HG03039 (cell line): ENCODE data around the gene USH2A.
"Not testable (repeated sequence)": the region's sequence is repeated elsewhere in the genome, so short reads cannot be mapped to it uniquely, and the experiment has no call there.

ENCODE experiments used
- ATAC-seq: cut with Tn5 transposase; IDR thresholded peaks from one replicate; pipeline ENCODE4 v1.9.1; 2021; ENCODE audit warnings: mild to moderate bottlenecking, moderate library complexity; ENCODE audit not compliant: unreplicated experiment

USH2A gene

GRCh38 chr1:216145451-216146018 is 277.7 kb downstream of the USH2A start:
- not testable (repeated sequence) for ATAC-seq

- no peak for ATAC-seq
Measured at GRCh38 chr1:216144661-216145450, 278.4 kb downstream of the USH2A start.

GRCh38 chr1:216142921-216143320 is 280.3 kb downstream of the USH2A start:
- ATAC-seq = no peak

- no peak for ATAC-seq
Measured at GRCh38 chr1:216140730-216141524, 282.3 kb downstream of the USH2A start.

GRCh38 chr1:216124192-216124781 is 299.0 kb downstream of the USH2A start:
- no peak for ATAC-seq

GRCh38 chr1:216123446-216124191 is 299.6 kb downstream of the USH2A start:
- ATAC-seq = no peak

- ATAC-seq = no peak
Measured at GRCh38 chr1:216119600-216119999, 303.6 kb downstream of the USH2A start.

GRCh38 chr1:216114180-216114579 is 309.1 kb downstream of the USH2A start:
- no peak for ATAC-seq

GRCh38 chr1:216113181-216113580 is 310.1 kb downstream of the USH2A start:
- ATAC-seq = no peak

GRCh38 chr1:216111842-216112241 is 311.4 kb downstream of the USH2A start:
- no peak for ATAC-seq

- no peak for ATAC-seq
Measured at GRCh38 chr1:216095400-216095799, 327.8 kb downstream of the USH2A start.

GRCh38 chr1:216090556-216090955 is 332.7 kb downstream of the USH2A start:
- no peak for ATAC-seq

- no peak for ATAC-seq
Measured at GRCh38 chr1:216086678-216087077, 336.6 kb downstream of the USH2A start.

GRCh38 chr1:216081445-216081844 is 341.8 kb downstream of the USH2A start:
- no peak for ATAC-seq

- no peak for ATAC-seq
Measured at GRCh38 chr1:216076751-216077150, 346.5 kb downstream of the USH2A start.

GRCh38 chr1:216075339-216075738 is 347.9 kb downstream of the USH2A start:
- peak; percentile 49 for ATAC-seq

- no peak for ATAC-seq
Measured at GRCh38 chr1:216073793-216074595, 349.3 kb downstream of the USH2A start.

GRCh38 chr1:216071262-216071661 is 352.0 kb downstream of the USH2A start:
- ATAC-seq = no peak

- ATAC-seq = no peak
Measured at GRCh38 chr1:216064643-216065042, 358.6 kb downstream of the USH2A start.

- ATAC-seq = no peak
Measured at GRCh38 chr1:216057947-216058346, 365.3 kb downstream of the USH2A start.
